ENCODE measurements around the gene NPLOC4. TPM values are rescaled to one million over a fixed set of nuclear protein-coding genes. Genes with fewer than 3 reads are reported as not detected.

Gene NPLOC4
- total RNA-seq, 4 donors from 2014 or later = 45.8 to 98.5 (median 58.1) TPM

- TF ChIP-seq CTCF (IDR thresholded peaks at IDR 0.05) = no peak
- no peak for TF ChIP-seq POLR2A (IDR thresholded peaks at IDR 0.05)
- H3K27me3 ChIP-seq = no peaks in the 10 kb centered on the region
- DNase-seq = no peak
- H3K27ac ChIP-seq = no peak overlapping the region
- H3K36me3 ChIP-seq = peaks cover 18 to 23% of the 10 kb centered on the region in 2 donors
- WGBS, 2 donors = 78 to 96% methylated on average over 7 of the region's 7 CpGs
- peaks cover 6 to 7% of the 10 kb centered on the region in 2 donors for H3K4me1 ChIP-seq
- no peaks in the 10 kb centered on the region for H3K9me3 ChIP-seq
- intact Hi-C loops (cut with DNase I) = no loop called here
- H3K4me3 ChIP-seq (replicated peaks in 1 of 3) = no peak overlapping the region
Measured at GRCh38 chr17:81616877-81617276, 20.0 kb downstream of the NPLOC4 start.

GRCh38 chr17:81615401-81615930, 21.4 kb downstream of the NPLOC4 start:
- 95 to 98% methylated on average over 4 of the region's 4 CpGs for WGBS, 2 donors
- no peaks in the 10 kb centered on the region for H3K9me3 ChIP-seq
- TF ChIP-seq CTCF (IDR thresholded peaks at IDR 0.05) = no peak
- TF ChIP-seq POLR2A (IDR thresholded peaks at IDR 0.05) = no peak

GRCh38 chr17:81612172-81612970, 24.5 kb downstream of the NPLOC4 start:
- no peak for DNase-seq
- Histone ChIP-seq H3K36me3 (peaks cover 32 to 35% of the 10 kb centered on the region in 2 donors), H3K9me3 (no peaks in the 10 kb centered on the region), H3K27ac (no peak overlapping the region), H3K4me1 (no peaks in the 10 kb centered on the region), H3K4me3 (replicated peaks in 1 of 3) (no peak overlapping the region), H3K27me3 (no peaks in the 10 kb centered on the region)
- TF ChIP-seq POLR2A (IDR thresholded peaks at IDR 0.05) = no peak
- no peak for TF ChIP-seq CTCF (IDR thresholded peaks at IDR 0.05)
- 84 to 85% methylated on average over 16 of the region's 16 CpGs for WGBS, 2 donors
- intact Hi-C loops (cut with DNase I) = no loop called here

More at GRCh38 chr17:81615401-81615930, 21.4 kb downstream of the NPLOC4 start:
- H3K4me1 ChIP-seq = no peaks in the 10 kb centered on the region
- intact Hi-C loops (cut with DNase I) = no loop called here
- no peaks in the 10 kb centered on the region for H3K27me3 ChIP-seq
- no peak for DNase-seq
- H3K36me3 ChIP-seq = peaks cover 5 to 9% of the 10 kb centered on the region in 2 donors
- H3K4me3 ChIP-seq (replicated peaks in 1 of 3) = no peak overlapping the region
- H3K27ac ChIP-seq = no peak overlapping the region

GRCh38 chr17:81609541-81610311, 27.2 kb downstream of the NPLOC4 start:
- H3K27me3 ChIP-seq = no peaks in the 10 kb centered on the region
- intact Hi-C loops (cut with DNase I) = loop anchor here (10.0 kb wide), 1 partner anchor 65 kb away; no protein-coding TSS in a partner anchor
- 92 to 95% methylated on average over 19 of the region's 19 CpGs for WGBS, 2 donors
- no peak overlapping the region for H3K4me3 ChIP-seq (replicated peaks in 1 of 3)
- H3K27ac ChIP-seq = no peak overlapping the region
- DNase-seq = no peak
- no peaks in the 10 kb centered on the region for H3K4me1 ChIP-seq
- no peaks in the 10 kb centered on the region for H3K9me3 ChIP-seq
- TF ChIP-seq POLR2A (IDR thresholded peaks at IDR 0.05) (no peak), CTCF (IDR thresholded peaks at IDR 0.05) (no peak)
- H3K36me3 ChIP-seq = peaks cover 43 to 51% of the 10 kb centered on the region in 2 donors

Data from thyroid gland (tissue), 4 donors.